RWPE1 (cell line): ENCODE data around the gene TTC28.

Experiments
- CTCF ChIA-PET: fragments of 350-600 bp; sonication (Branson Sonifier 250); formaldehyde crosslinking; extraction: SDS; loops from one replicate; lab custom pipeline; 2021; lab: Yijun Ruan, JAX
- POLR2A ChIA-PET: fragments of 400-600 bp; formaldehyde crosslinking; extraction: SDS; loops from one replicate; lab custom pipeline; 2020; ENCODE audit warnings: antibody characterized with exemption; ENCODE audit not compliant: low non-redundant PET; lab: Yijun Ruan, JAX
- DNase-seq: peaks from one replicate; pipeline ENCODE4 v3.0.0; 2012; ENCODE audit warnings: low spot score
- H3K27ac ChIP-seq: fragments of 450-650 bp; 2 replicates; pipeline ENCODE4 v1.5.1; 2017
- CTCF ChIP-seq: fragments of 450-650 bp; conservative IDR thresholded peaks from 2 replicates; pipeline ENCODE4 v1.5.1; 2017; ENCODE audit warnings: low read depth, mild to moderate bottlenecking

TTC28 gene

DNA sequence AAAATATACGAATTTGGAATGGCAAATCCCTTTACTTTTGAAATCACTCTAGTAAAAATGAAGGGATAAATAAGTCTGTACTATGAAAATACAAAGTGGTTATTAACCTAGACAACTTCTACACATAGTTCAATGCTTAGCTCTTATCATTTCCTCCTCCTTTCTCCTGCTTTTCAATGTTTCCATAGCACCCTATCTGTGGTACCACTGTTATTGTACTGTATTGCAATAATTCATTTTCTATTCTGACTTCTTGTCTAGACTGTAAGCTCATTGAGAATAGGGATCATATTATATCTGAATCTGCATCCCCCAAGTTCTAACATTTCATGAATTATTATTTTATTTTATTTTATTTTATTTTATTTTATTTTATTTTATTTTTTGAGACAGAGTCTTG lies 251.4 kb downstream of the TTC28 start:
- POLR2A ChIA-PET = no interaction called here

DNA sequence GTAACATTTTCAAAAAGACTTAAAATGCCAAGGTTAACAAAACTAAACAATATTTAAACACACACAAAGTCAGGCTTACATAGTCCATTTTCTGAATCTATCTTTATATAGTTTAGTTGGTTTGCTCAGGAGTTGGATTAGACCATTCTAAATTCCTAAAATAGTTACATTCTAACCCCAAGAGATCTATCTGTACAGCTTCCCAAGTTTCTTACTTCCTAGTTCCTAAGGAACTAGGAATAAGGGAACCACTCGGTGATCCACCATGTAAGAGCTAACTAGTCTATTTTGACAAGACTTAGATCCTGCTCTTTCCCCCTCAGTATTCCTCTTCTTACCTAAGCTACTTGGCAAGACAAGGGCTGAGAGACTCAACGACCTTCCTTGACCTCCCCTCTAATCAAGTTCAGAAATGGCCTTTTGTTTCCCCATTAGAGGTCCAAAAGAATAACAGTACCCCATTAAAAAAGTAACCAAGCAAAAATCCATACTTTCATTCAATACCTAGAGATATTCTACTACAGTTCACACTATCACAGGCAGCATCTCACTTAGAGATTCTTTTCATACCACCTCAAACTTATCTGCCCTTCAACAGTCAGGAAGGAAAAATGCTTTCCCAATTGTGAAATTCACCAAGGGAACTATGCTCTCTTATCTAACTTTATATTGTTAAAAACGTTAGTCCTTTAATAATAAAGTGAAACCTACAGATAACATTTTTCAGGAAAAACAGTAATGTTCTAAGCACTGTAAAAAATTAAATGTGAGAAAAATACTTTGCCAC lies 253.1 kb downstream of the TTC28 start:
- no peak for TF ChIP-seq CTCF
- ChIA-PET POLR2A (no interaction called here), CTCF (no interaction called here)
- DNase-seq = no peak
- H3K27ac ChIP-seq = no peak overlapping the region

More for the DNA sequence above, 251.4 kb downstream of the TTC28 start:
- H3K27ac ChIP-seq = no peak overlapping the region
- CTCF ChIA-PET = no interaction called here
- TF ChIP-seq CTCF = no peak
- DNase-seq = no peak

DNA sequence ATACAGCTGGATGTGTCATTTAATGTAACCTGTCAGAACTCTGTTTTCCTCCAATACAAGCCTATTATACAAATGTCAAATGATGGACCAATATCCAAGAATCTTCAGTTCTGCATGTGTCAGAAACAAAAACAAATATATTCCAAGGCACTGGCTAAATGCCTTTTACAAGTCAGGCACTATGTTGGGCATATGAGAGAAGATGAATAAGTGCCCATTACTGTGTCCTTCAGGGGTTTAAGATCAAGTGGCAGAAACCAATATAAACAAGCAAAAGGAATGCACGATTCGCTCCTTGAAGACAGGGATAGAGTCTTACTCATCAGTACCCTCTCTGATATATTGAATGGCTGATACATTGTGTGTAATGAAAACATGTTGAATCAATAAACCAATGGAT lies 254.4 kb downstream of the TTC28 start:
- no peak for DNase-seq
- TF ChIP-seq CTCF = no peak
- CTCF ChIA-PET = no interaction called here
- POLR2A ChIA-PET = no interaction called here
- no peak overlapping the region for H3K27ac ChIP-seq

- H3K27ac ChIP-seq = no peak overlapping the region
- no peak for TF ChIP-seq CTCF
- ChIA-PET POLR2A (no interaction called here), CTCF (no interaction called here)
- DNase-seq = no peak
Observed at GRCh38 chr22:28424427-28425080, 255.1 kb downstream of the TTC28 start.

DNA sequence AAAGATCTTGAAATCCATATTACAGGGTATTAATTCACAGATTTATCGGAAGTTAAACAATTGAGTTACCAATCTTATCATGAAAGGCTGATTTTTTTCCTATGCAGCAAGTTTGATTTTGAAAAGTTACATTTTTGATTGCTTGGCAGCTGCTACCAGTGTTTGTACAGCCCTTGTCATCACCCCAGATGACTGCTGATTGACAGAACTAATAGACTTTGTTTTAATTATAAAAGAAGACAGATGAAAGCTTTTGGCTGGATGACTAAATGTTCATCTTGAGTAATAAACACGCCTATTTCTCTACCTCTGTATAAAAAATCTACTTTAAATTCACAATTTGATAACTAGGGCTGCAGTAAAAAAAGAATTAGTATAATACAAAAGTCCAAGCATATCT lies 259.7 kb downstream of the TTC28 start:
- no peak for DNase-seq
- no peak overlapping the region for H3K27ac ChIP-seq
- POLR2A ChIA-PET = no interaction called here
- TF ChIP-seq CTCF = no peak
- CTCF ChIA-PET = interaction anchor here (0.8 kb wide), 1 partner anchor 257 kb away, joined by 4 read pairs; no protein-coding TSS in a partner anchor

- TF ChIP-seq CTCF = no peak
- CTCF ChIA-PET = no interaction called here
Observed at GRCh38 chr22:28418008-28418407, 261.6 kb downstream of the TTC28 start.

More at GRCh38 chr22:28418008-28418407, 261.6 kb downstream of the TTC28 start:
- DNase-seq = no peak
- POLR2A ChIA-PET = no interaction called here
- H3K27ac ChIP-seq = no peak overlapping the region
